Measurements from ENCODE around the gene MYZAP.
A peak's percentile ranks its signal among the peaks of the same experiment; 100 is the strongest.

The MYZAP gene

GRCh38 chr15:57562196-57562769 is 29.4 kb upstream of the MYZAP start:
- DNase-seq (ENCODE audit: low read depth), result no peak
- no peak for TF ChIP-seq CTCF (IDR thresholded peaks at IDR 0.05; ENCODE audit: insufficient read depth, low read depth, low read length, missing control alignments)
- no peak overlapping the region for H3K4me3 ChIP-seq (ENCODE audit: low read depth, low read length)

- H3K4me3 ChIP-seq (ENCODE audit: low read depth, low read length), result no peak overlapping the region
- TF ChIP-seq CTCF (IDR thresholded peaks at IDR 0.05; ENCODE audit: insufficient read depth, low read depth, low read length, missing control alignments), result no peak
- DNase-seq (ENCODE audit: low read depth), result no peak
Observed at GRCh38 chr15:57563416-57563815, 28.3 kb upstream of the MYZAP start.

GRCh38 chr15:57565311-57565710 is 26.4 kb upstream of the MYZAP start:
- no peak for TF ChIP-seq CTCF (IDR thresholded peaks at IDR 0.05; ENCODE audit: insufficient read depth, low read depth, low read length, missing control alignments)
- H3K4me3 ChIP-seq (ENCODE audit: low read depth, low read length), result no peak overlapping the region
- peak; percentile 23 for DNase-seq (ENCODE audit: low read depth)

- TF ChIP-seq CTCF (IDR thresholded peaks at IDR 0.05; ENCODE audit: insufficient read depth, low read depth, low read length, missing control alignments), result no peak
- H3K4me3 ChIP-seq (ENCODE audit: low read depth, low read length), result no peak overlapping the region
- no peak for DNase-seq (ENCODE audit: low read depth)
Observed at GRCh38 chr15:57566834-57567233, 24.9 kb upstream of the MYZAP start.

- no peak for DNase-seq (ENCODE audit: low read depth)
- TF ChIP-seq CTCF (IDR thresholded peaks at IDR 0.05; ENCODE audit: insufficient read depth, low read depth, low read length, missing control alignments), result no peak
- H3K4me3 ChIP-seq (ENCODE audit: low read depth, low read length), result no peak overlapping the region
Observed at GRCh38 chr15:57567891-57568290, 23.8 kb upstream of the MYZAP start.

GRCh38 chr15:57568299-57568698 is 23.4 kb upstream of the MYZAP start:
- H3K4me3 ChIP-seq (ENCODE audit: low read depth, low read length), result no peak overlapping the region
- no peak for TF ChIP-seq CTCF (IDR thresholded peaks at IDR 0.05; ENCODE audit: insufficient read depth, low read depth, low read length, missing control alignments)
- DNase-seq (ENCODE audit: low read depth), result no peak

GRCh38 chr15:57570340-57570739 is 21.4 kb upstream of the MYZAP start:
- no peak overlapping the region for H3K4me3 ChIP-seq (ENCODE audit: low read depth, low read length)
- no peak for TF ChIP-seq CTCF (IDR thresholded peaks at IDR 0.05; ENCODE audit: insufficient read depth, low read depth, low read length, missing control alignments)
- DNase-seq (ENCODE audit: low read depth), result no peak

All from GM12865 (cell line).